Loucy (cell line): ENCODE measurements around the gene LEMD1.

Source experiments
- CTCF ChIP-seq: fragments of 200-600 bp; sonication (generic); conservative IDR thresholded peaks from 2 replicates; pipeline ENCODE4 v1.5.1; 2014; ENCODE audit warnings: mild to moderate bottlenecking, antibody characterized with exemption, low read length
- EZH2phosphoT487 ChIP-seq: fragments of 200-600 bp; IDR thresholded peaks from 2 replicates; pipeline ENCODE4 v1.6.1; 2018; ENCODE audit warnings: antibody characterized with exemption, mild to moderate bottlenecking, moderate library complexity, borderline replicate concordance

- TF ChIP-seq CTCF (peak; percentile 94), EZH2phosphoT487 (no peak)
Measured at GRCh38 chr1:205396967-205397616, 24.8 kb downstream of the LEMD1 start.
